Activated B cell treated with CpG ODN at 0.5 μM for 24 hours (primary cell): ENCODE measurements around the gene DCP2. TPM values are rescaled to one million over a fixed set of nuclear protein-coding genes. Genes with fewer than 3 reads are reported as not detected.

Source experiments
- ATAC-seq: fragments of 200-7000 bp; cut with Tn5 transposase; one replicate; pipeline ENCODE4 v1.10.0; 2021; ENCODE audit warnings: low read depth, mild to moderate bottlenecking, moderate library complexity
- CTCF ChIA-PET: fragments of 350-600 bp; sonication (Branson Sonifier 250); formaldehyde crosslinking; loops from one replicate; lab custom pipeline; 2021; ENCODE audit warnings: antibody characterized with exemption; lab: Charles Lee
- POLR2A ChIA-PET: fragments of 350-600 bp; sonication (Branson Sonifier 250); formaldehyde crosslinking; loops from one replicate; lab custom pipeline; 2021; ENCODE audit warnings: antibody characterized with exemption; lab: Charles Lee
- DNase-seq: peaks from one replicate; pipeline ENCODE4 v3.0.0; 2022
- H3K27ac Mint-ChIP-seq: one replicate; pipeline ENCODE4 v1.8.0; 2020; ENCODE audit warnings: mixed read lengths
- H3K27me3 Mint-ChIP-seq: one replicate; pipeline ENCODE4 v1.8.0; 2021; ENCODE audit warnings: mixed read lengths
- H3K36me3 Mint-ChIP-seq: one replicate; pipeline ENCODE4 v1.8.0; 2021; ENCODE audit warnings: low read depth, mixed read lengths
- H3K4me1 Mint-ChIP-seq: one replicate; pipeline ENCODE4 v1.8.0; 2021; ENCODE audit warnings: mixed read lengths
- H3K4me3 Mint-ChIP-seq: one replicate; pipeline ENCODE4 v1.8.0; 2020; ENCODE audit warnings: mild to moderate bottlenecking, mixed read lengths
- H3K9me3 Mint-ChIP-seq: one replicate; pipeline ENCODE4 v1.8.0; 2020; ENCODE audit warnings: mixed read lengths
- intact Hi-C: fragments of 100-400 bp; cut with micrococcal nuclease; formaldehyde crosslinking; loops from one replicate; pipeline ENCODE4 v1.15.1; 2024
- total RNA-seq: library from RNA; stranded (reverse); gene quantifications from 2 replicates; pipeline ENCODE4 v1.2.3, GENCODE V29; 2022
- TF ChIP-seq, protein P1 (sequence below): fragments of 200-600 bp; IDR thresholded peaks from one replicate; pipeline ENCODE4 v1.8.0; 2022; ENCODE audit warnings: antibody characterized with exemption, mild to moderate bottlenecking

The DCP2 gene
- total RNA-seq, 1 donor from 2014 or later = 56.0 TPM

GRCh38 chr5:113058706-113059226 lies 82.2 kb downstream of the DCP2 start:
- no peak for ATAC-seq
- H3K4me3 Mint-ChIP-seq = no peak overlapping the region

DNA sequence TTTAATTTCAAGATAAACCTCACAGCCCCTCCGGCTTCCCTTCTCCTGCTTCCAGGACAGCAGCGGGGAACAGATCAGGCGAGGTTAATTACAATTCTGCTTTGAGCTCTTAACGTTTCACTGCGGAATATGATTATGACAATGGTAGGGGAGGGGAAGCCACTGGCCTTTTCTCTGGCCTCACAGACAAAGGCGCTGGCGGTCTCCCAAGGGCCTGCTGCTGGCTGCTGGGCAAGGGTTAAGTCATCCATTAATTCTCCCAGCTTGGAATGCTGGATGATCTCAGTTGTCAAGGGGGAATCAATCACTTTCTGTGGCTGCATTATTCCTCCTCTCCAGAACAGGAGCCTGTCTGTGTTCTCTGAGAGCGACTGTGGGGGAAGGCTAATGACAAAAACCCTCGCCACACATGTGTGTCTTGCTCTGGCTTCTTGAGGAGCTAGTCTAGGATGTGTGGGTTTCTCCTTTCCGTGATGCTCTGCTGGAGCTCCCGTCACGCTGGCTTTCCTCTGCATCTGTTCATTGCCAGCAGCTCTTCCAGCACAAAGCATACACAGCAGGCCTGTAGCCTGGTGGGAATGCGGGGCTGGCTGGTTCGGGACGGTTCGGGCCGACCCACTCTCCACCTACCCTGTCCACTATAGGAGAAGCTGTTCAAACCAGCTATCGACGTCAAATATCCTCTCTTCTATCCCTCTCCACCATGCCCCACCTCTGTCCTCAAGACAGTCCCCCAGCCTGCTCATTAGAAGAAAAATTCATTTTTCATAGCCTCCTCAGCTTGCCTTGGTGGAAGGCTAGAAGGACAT lies 82.8 kb downstream of the DCP2 start:
- ATAC-seq = no peak
- Mint-ChIP-seq H3K36me3 (no peaks in the 10 kb centered on the region), H3K27me3 (no peaks in the 10 kb centered on the region), H3K4me3 (no peak overlapping the region), H3K27ac (no peak overlapping the region), H3K9me3 (no peaks in the 10 kb centered on the region), H3K4me1 (no peaks in the 10 kb centered on the region)
- DNase-seq = no peak
- POLR2A ChIA-PET = no interaction called here
- CTCF ChIA-PET = no interaction called here
- TF ChIP-seq, protein P1, sequence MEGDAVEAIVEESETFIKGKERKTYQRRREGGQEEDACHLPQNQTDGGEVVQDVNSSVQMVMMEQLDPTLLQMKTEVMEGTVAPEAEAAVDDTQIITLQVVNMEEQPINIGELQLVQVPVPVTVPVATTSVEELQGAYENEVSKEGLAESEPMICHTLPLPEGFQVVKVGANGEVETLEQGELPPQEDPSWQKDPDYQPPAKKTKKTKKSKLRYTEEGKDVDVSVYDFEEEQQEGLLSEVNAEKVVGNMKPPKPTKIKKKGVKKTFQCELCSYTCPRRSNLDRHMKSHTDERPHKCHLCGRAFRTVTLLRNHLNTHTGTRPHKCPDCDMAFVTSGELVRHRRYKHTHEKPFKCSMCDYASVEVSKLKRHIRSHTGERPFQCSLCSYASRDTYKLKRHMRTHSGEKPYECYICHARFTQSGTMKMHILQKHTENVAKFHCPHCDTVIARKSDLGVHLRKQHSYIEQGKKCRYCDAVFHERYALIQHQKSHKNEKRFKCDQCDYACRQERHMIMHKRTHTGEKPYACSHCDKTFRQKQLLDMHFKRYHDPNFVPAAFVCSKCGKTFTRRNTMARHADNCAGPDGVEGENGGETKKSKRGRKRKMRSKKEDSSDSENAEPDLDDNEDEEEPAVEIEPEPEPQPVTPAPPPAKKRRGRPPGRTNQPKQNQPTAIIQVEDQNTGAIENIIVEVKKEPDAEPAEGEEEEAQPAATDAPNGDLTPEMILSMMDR = no peak
- intact Hi-C loops = no loop called here

More at GRCh38 chr5:113058706-113059226, 82.2 kb downstream of the DCP2 start:
- CTCF ChIA-PET = no interaction called here
- no peaks in the 10 kb centered on the region for H3K9me3 Mint-ChIP-seq
- H3K36me3 Mint-ChIP-seq = no peaks in the 10 kb centered on the region
- DNase-seq = no peak
- TF ChIP-seq, protein P1 = no peak
- no peaks in the 10 kb centered on the region for H3K4me1 Mint-ChIP-seq
- intact Hi-C loops = no loop called here
- POLR2A ChIA-PET = no interaction called here
- no peaks in the 10 kb centered on the region for H3K27me3 Mint-ChIP-seq
- no peak overlapping the region for H3K27ac Mint-ChIP-seq

- H3K27me3 Mint-ChIP-seq = no peaks in the 10 kb centered on the region
- ATAC-seq (no peak), DNase-seq (no peak)
- TF ChIP-seq, protein P1 = no peak
- no peaks in the 10 kb centered on the region for H3K9me3 Mint-ChIP-seq
- POLR2A ChIA-PET = no interaction called here
- intact Hi-C loops = no loop called here
- H3K27ac Mint-ChIP-seq = no peak overlapping the region
- no peaks in the 10 kb centered on the region for H3K36me3 Mint-ChIP-seq
- CTCF ChIA-PET = no interaction called here
- H3K4me1 Mint-ChIP-seq = no peaks in the 10 kb centered on the region
- H3K4me3 Mint-ChIP-seq = no peak overlapping the region
These were observed 83.9 kb downstream of the DCP2 start for GRCh38 chr5:113060408-113061025.

- H3K4me3 Mint-ChIP-seq = no peak overlapping the region
- H3K4me1 Mint-ChIP-seq = no peaks in the 10 kb centered on the region
- intact Hi-C loops = no loop called here
- TF ChIP-seq, protein P1 = no peak
- no peaks in the 10 kb centered on the region for H3K27me3 Mint-ChIP-seq
- no peaks in the 10 kb centered on the region for H3K9me3 Mint-ChIP-seq
- ATAC-seq = no peak
- no peaks in the 10 kb centered on the region for H3K36me3 Mint-ChIP-seq
- ChIA-PET POLR2A (no interaction called here), CTCF (no interaction called here)
- no peak overlapping the region for H3K27ac Mint-ChIP-seq
- no peak for DNase-seq
These were observed 85.5 kb downstream of the DCP2 start for GRCh38 chr5:113061846-113062780.
